Stimulated activated CD4-positive, alpha-beta T cell treated with anti-CD3 and anti-CD28 coated beads, Interleukin-4, amount 100 ng/mL, for 24 hours (primary cell): Measurements from ENCODE around the gene DCLK2.

Experiments
- DNase-seq: peaks from one replicate; pipeline ENCODE4 v3.0.0-alpha.2; 2020

The DCLK2 gene

DNA sequence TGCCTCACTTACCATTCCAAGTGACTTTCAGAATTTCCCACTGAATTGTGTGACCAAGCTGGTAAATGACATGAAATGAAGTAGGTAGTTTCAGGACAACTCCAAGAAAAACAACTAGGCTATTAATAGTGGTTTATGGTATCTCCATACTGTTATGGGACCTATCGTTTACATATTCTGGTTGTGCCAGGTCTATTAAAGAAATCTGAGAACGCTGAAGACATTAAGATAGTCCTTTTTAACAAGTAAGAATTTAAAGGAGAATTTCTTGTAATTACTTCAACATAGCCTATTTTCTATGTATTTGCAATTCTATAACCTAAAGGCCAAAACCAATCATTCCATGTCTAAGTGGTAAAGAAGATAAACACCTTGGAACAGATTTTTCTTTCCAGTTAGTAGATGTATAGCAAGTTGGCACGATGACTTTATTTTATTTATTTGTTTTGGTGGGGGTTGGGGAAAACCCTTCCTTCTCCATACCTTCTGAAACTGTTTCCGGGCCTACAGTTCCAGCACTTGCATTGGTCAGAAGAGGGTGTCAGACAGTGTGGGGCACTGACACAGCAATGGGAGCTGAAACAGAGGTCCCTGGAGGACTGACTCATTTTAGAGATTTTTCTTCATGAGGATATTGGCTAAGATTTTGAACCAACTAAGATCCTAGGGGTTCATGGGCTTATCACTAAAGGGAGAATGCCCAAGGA, 7.6 kb upstream of the DCLK2 start:
- DNase-seq: no peak

DNA sequence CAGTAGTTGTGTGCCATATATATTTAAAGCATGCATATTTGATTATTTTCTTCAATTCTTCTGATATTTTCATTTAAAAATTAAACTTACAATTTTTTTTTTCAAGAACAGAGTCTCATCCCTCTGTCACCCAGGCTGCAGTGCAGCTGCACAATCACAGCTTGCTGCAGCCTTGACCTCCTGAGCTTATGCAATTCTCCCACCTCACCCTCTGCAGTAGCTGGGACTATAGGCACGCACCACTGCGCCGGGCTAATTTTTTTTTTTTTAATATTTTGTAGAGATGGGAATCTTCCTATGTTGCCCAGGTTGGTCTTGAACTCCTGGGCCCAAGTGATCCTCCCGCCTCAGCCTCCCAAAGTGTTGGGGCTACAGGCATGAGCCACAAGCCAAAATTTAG, 5.8 kb upstream of the DCLK2 start:
- no peak for DNase-seq

DNA sequence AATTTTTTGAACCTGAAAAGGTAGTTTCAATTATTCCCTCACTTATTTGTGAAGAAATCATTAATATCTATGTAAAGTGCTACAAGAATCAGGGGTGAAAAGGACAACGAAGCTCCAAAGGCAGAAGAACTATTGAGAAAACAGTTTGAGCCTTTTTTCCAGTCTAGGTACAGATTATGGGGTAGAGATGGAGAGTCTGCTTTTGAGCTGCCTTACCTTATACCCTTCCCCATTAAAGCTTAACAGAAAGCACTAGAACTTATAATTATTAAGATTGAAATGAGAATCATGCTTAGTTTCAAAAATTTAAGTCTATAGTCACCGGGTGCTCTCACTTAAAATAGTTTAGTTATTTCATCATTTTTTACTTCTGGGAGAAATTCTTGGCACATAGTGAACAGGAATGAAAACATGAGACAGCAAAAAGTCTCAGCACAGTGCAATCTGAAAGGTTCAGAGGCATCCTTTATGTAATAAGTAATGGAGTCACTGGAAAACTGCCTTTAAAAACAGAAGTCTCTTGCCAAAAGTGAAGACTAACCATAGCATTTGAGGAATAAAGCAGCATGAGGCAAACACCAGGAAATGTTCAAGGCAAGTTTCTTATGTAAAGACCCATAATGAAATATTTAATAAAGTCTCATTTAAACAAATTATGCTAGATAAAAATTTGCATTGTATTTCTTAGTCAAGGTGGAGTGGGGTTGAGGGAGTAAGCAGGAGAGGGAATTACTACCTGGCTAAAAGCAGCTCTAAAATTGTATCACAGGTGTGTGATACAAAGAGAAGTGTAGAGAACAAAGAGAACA, 5.1 kb upstream of the DCLK2 start:
- DNase-seq: no peak

DNA sequence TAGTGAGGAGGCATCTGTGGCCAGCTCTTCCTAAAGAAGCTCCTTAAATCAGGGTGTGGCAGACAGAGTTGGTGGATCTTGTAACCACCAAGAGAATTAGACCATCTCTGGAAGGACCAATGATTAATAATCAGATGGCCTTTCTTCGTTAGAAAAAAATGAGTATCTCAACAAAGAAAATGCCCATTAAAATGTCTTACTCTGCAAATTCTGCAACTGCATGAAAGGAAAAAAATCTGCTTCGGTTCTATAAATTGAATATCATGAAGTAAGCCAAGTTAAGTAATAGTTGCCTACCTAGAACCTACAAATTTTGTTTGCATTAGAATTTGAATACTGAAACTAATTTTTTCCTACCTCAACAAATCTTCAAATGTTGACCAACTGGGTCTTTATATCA, 4.2 kb upstream of the DCLK2 start:
- DNase-seq: no peak

DNA sequence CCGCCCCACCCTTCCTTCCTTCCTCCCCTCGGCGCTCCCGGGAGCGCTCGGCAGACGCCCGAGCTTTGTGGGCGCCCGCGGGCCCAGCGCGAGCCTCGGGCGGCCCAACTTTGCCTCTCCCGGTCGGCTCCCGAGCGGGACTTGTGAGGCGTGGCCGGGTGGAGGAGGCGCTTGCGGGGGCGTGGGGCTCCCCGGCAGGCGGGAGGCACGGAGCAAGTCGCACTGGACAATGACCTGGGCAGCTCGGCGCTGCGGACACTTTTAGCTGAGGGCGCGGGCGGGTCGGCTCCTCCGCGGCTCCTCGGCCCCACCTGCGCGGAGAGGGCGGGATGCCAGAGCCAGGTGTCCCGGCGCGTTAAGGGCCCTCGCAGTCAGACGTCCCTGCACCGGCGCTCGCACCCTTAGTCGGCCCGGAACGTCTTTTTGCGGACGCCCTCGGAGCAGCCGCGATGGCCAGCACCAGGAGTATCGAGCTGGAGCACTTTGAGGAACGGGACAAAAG, 385 bp downstream of the DCLK2 start:
- no peak for DNase-seq

DNA sequence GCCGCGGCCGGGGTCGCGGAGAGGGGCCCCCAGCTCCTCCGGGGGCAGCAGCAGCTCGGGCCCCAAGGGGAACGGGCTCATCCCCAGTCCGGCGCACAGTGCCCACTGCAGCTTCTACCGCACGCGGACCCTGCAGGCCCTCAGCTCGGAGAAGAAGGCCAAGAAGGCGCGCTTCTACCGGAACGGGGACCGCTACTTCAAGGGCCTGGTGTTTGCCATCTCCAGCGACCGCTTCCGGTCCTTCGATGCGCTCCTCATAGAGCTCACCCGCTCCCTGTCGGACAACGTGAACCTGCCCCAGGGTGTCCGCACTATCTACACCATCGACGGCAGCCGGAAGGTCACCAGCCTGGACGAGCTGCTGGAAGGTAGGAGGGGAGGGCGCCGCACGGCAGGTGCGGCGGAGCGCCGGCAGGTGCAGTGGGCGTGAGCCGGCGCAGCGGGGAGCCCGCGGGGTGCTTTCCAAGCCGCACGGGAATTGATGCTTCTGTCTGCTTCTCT, 886 bp downstream of the DCLK2 start:
- DNase-seq: no peak

DNA sequence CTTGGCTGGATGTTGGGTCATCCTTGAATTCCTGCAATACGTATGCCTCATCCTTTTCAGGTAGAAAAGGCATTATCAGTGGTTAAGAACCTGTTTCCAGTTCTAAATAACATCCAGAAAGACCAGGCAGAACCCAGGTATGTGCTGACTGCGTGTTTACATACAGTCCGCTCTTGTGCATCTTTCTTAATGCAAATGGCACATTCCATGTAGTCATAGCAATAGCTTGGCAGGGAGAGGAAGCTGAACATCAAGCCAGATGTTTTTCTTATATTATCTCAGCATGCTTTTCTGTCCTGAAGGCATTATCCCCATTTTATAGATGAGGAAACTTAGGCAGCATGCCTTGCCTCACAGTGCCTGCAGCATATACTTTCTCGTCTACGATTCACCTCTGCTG, 2.1 kb downstream of the DCLK2 start:
- DNase-seq: no peak

DNA sequence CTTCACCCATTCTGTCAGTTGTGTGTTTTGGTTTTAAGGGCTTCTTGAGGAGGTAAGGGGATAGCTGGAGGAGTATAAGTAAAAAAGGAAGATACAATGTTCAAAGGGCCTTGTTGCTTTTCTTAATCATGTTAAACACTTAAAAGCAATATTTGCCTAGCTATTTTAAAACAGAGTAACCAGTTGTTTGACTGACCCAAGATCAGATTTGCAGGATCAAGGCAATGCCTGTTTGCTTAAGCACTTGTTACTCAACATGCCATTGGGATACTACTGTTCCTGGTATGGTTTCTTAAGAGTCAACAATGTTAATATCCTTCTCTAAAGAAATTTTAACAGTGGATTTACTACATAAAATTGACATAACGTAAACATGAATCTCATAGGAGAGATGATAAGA, 2.6 kb downstream of the DCLK2 start:
- no peak for DNase-seq

DNA sequence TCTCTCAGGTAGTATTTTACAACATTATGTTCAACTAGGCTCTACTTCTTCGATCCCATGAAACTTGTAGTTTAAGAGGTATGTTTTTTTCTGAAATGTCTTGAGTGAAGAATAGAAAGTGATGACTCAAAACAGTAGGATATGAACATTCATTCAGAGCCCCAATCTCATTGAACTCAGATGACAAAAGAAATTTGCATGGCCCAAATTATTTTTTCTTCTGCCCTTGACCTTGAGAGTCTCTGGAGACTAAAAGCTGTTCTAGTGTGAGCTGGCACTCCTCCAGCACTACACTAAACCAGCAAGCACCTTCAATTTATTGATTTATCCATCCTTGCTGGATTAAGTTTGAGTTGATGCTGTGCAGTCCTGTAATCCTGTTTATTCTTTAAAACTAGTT, 4.0 kb downstream of the DCLK2 start:
- DNase-seq: no peak

DNA sequence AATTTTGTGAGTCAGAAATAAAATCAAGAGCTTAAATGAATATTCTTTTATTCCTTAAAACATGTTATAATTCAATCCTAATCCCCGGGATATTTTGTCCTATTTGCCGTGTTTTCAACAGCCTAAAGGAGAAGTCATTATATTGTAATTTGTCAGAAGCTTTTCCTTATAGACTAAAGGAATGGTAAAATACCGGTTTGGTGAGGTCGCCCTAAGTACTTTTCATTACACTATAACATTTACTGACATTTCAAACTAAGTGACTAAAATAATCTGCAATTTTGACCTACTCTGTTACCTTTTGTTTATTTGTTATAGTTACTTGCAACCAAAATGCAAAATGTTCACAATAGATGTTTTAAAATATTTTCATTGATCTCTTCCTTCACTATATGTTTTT, 8.8 kb downstream of the DCLK2 start:
- DNase-seq: no peak

DNA sequence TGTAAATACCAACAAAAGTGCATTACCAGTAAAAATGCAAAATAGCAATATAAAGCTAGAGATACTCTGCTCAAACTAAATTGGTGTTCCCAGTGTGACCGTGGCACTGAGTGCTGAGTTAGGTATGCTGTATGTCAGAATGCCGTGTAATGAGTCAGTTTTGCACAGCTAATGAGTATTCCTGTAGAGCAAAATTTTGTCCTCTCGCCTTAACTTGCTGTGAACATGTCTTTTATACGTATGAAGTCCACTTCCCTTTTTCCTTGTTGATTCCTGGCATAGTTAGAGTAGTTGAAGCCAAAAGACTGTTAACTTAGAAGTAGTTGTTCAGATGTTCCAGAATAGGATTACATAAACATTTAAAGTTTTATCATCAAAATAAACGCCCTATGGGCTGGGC, 11.5 kb downstream of the DCLK2 start:
- DNase-seq: no peak

DNA sequence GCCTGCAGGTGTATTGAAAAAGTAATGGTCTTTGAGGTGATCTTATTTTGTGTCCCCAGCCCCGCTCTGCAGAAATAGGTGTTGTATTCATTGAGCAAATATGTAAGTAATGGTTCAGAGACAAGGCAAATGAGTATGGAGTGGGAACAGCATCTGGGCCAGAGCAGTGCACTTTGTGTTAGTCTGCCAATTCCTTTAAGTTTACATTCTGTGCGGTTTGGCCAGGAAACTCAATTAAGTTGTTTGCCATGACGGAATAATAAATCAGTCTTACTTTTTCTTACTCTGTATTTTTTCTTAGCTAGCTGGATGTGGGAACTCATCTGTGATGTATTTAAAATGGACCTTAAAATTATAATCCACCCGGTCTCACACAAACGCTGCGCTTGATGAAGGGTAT, 12.6 kb downstream of the DCLK2 start:
- DNase-seq: no peak

DNA sequence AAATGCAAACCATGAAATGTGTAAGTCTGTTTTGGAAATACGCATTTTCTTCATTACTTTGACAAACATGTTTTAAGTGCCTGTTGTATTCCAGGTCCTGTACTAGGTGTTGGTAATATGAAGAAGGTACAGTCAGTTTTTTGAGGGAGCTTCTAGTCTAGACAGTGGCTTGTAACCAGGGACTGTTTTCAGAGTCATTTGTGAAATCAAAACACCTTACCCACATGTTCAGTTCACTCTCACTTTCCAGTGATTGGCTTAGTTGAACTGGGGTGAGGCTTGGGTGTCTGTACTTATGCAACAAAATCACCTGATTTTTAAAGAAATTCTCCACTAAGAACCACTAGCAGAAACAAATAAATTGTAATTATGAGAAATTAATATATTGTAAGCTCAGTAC, 16.4 kb downstream of the DCLK2 start:
- DNase-seq: no peak

DNA sequence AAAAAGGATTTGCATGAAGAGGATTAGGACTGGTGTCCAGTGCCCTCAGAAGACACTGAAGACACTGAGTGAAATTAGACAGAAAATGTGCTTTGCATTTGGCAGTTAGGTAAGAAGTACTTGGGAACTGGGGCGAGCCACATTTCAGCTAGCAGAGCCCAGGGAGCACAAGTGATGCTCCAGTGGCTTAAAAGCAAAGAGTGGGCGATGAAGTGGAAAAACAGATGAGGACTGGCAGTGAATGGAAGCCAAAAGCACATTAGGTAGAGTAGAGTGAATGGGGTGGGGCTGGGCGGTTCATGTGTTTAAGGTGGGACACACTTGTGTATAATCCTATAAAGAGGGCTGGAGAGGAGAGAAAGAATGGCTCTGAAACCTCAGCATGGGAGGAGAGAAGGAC, 18.4 kb downstream of the DCLK2 start:
- DNase-seq: no peak

DNA sequence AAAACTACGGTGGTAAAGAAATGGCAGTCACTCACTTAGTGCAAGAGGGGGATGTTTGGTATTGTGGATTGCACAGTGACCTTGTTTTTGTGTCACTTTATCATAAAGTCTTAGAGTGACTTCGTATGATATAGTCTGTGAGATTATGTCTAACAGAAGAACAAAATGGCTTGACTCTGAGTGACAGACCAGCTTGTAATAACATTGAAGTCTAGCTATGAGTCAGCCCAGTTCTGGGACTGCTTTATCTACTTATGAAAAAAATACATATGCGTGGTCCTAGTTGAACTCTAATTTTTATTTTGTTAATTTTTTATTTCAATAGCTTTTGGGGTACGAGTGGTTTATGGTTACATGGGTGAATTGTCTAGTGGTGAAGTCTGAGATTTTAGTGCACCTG, 20.0 kb downstream of the DCLK2 start:
- DNase-seq: no peak

DNA sequence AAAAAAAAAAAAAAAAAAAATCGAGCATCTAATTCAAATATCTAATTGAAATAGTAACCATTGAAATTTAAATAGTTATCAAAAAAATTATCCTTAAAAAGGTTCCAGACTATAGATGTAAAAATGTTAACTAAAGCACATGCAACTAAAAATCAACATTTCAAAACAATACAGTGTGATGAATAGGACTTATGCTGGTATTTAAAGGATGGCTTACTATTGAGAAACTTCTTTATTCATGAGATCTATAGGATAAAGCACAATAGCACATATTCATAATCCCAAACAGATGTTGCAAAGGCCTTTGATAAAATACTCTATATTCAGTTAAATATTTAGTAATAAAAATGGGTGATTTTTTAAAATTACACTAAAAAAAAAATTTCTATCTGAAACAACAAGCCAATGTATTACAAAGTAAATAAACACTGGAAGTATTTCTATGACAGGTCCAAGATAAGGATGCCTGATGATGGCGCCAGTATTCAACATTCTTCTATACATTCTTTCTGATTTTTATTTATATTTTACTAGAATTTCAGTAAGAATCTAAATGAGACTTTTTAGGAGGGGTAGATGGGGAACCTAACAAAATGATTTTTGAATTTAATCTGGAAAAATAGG, 26.3 kb downstream of the DCLK2 start:
- no peak for DNase-seq

DNA sequence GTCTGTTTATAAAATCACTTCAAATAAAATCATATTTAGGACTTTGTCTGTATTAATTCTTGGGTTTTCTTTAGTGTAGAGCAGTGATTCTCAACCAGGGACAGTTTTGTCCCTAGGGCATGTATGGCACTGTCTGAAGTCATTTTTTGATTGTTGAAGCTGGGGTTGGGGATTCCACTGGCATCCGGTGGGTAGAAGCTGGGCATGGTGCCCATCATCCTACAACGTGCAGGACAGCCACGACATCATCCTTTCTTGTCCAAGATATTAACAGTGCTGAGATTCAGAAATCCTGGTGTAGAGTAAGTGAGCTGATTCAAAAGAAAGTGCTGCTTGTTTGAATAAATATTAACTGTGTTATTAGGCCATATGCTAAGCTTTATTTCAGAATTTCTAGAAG, 28.6 kb downstream of the DCLK2 start:
- no peak for DNase-seq

DNA sequence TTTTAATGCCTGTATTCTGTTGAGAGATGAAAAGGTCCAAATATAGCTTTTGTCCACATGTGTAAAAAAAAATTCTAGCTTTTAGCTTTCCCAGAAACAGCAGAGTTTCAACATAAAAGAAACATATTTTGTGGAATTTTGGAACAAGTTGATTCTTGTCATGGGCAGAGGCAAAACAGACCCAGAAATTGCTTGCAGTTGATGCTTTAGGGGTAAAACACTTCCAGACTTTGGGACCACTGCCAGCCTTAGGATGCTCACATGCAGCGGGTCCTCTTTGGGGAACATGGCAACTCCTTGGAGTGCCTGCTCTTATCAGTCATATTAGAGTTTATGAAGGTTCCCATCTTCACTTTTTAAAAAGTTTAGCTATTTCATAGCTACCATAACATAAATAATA, 30.4 kb downstream of the DCLK2 start:
- DNase-seq: no peak

DNA sequence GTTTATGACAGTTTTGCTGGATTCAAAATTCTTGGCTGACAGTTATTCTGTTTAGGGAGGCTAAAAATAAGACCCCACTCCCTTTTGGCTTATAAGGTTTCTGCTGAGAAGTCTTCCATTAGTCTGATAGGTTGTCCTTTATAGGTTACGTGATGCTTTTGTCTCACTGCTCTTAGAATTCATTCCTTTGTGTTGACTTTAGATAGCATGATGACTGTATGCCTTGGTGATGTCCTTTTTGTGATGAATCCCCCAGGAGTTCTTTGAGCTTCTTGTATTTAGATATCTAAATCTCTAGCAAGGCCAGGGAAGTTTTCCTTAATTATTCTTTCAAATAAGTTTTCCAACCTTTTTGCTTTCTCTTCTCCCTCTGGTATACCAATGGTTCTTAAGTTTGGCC, 36.4 kb downstream of the DCLK2 start:
- DNase-seq: no peak

DNA sequence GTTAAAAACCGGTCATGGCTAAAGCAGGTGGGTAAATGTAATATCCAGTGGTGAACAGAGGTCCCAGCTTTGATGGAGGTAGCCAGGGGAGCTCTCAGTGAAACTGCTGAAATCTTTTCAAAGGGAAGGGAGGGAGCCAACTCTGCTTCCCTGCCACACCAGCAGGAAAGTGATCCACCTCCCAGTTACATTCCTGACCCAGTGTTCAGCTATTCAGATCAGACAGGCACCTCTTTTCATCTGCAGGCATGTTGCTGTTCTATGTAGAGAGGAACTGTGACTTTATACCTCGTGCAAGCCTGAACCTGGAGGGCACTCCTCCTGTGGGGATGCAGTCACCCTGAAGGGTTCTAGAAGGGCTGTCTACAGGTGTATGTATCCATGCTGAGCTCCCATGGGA, 37.6 kb downstream of the DCLK2 start:
- DNase-seq: no peak

DNA sequence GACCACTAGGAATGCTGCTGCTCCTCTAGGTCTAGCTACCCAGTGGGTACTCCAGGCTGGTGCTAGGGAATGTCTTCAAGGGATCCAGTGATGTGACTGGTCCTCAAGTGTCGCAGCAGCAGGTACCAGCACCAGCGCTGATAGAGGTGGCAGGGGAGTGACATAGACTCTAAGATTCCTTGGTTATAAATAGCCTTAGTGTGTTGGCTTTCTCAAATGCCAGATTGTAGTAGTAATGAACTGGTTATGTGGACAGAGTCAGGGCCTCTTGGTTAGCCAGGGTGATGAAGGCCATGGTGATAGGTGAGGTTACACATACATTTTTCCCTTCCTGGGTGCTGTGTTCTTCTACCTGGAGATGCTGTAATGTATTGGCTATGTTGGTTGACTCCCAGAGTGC, 38.3 kb downstream of the DCLK2 start:
- DNase-seq: no peak

DNA sequence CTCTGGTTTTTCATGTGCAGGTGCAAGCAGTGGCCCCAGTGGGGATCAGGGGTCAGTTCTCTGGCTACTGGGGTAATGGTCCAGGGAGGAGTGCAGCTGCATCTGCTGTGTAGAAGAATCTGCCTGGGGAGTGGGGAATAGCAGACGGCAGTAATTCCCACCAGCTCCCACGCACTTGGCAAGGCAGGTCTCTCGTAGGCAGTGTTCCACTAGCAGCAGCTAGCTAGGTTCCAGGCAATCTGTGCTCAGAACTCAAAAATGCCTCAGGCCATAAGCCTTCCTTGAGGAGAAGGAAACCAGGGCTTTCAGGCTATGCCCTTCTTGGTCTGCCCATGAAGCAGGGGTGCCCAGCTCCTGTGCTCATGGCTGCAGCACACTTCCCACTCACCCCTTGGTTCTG, 38.8 kb downstream of the DCLK2 start:
- DNase-seq: no peak

DNA sequence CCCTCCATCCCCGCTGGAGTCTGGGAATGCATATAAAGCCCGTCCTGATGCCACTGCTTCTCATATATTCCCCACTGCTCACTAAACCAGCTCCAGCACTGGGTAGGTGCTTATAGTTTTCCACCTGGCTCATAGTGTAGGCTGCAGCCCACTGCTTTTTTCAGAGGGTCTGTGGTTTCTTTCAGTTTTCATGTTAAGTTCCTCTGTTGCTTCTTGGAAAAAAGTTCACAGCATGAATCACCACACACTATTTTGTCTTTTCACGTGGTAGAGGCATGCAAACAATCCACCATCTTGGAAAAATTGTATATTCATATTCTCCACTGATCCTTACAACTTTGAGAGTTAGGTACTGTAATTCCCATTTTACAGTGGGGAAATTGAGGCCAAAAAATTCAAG, 39.4 kb downstream of the DCLK2 start:
- no peak for DNase-seq

DNA sequence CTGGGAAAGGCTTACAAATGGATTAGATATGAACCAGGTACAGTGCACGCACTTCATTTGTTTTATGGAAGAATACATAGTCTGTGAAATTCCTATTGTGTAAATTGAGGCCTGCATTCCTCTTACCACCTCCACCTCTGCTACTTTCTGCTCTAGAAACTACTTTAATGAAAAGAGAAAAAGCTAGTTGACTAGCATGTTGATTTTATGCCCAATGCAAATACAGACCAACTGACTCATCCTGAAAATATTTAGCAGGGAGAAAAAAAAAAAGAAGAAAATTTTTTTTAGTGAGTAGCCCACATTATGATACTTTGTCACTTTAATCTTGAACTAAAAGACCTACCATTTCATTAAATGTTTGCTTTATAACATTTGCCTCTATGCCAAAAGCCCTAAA, 41.2 kb downstream of the DCLK2 start:
- no peak for DNase-seq
